Endodermal cell (in vitro differentiated cells): ENCODE data around the gene CADM4. TPM values are rescaled to one million over a fixed set of nuclear protein-coding genes. Genes with fewer than 3 reads are reported as not detected.

Experiments
- DNase-seq: peaks from one replicate; pipeline ENCODE4 v3.0.0-alpha.2; 2017
- H3K27ac ChIP-seq: 2 replicates; pipeline ENCODE4 v1.5.1; 2013; ENCODE audit warnings: mild to moderate bottlenecking, low read depth, low read length, moderate library complexity
- H3K27me3 ChIP-seq: 2 replicates; pipeline ENCODE4 v1.6.1; 2013; ENCODE audit warnings: mild to moderate bottlenecking, low read length, moderate library complexity; ENCODE audit not compliant: insufficient read depth, control insufficient read depth, poor library complexity, severe bottlenecking
- H3K36me3 ChIP-seq: 2 replicates; pipeline ENCODE4 v1.7.0; 2013; ENCODE audit warnings: mild to moderate bottlenecking, low read length, moderate library complexity; ENCODE audit not compliant: control insufficient read depth, insufficient read depth
- H3K4me1 ChIP-seq: one replicate; pipeline ENCODE4 v1.7.0; 2013; ENCODE audit warnings: low read length; ENCODE audit not compliant: control insufficient read depth, insufficient read depth
- H3K4me3 ChIP-seq: 2 replicates; pipeline ENCODE4 v1.5.1; 2013; ENCODE audit warnings: mild to moderate bottlenecking, low read length, moderate library complexity
- H3K9ac ChIP-seq: 2 replicates; pipeline ENCODE4 v1.6.1; 2013; ENCODE audit warnings: mild to moderate bottlenecking, low read length, moderate library complexity; ENCODE audit not compliant: poor library complexity, severe bottlenecking; ENCODE audit errors: extremely low read depth
- H3K9me3 ChIP-seq: 2 replicates; pipeline ENCODE4 v1.6.1; 2013; ENCODE audit warnings: mild to moderate bottlenecking, low read length, moderate library complexity; ENCODE audit not compliant: control insufficient read depth
- H3K27ac Mint-ChIP-seq: 2 replicates; pipeline ENCODE4 v1.8.0; 2020; ENCODE audit warnings: mixed read lengths
- H3K27me3 Mint-ChIP-seq: 2 replicates; pipeline ENCODE4 v1.8.0; 2021; ENCODE audit warnings: mild to moderate bottlenecking, mixed read lengths; ENCODE audit not compliant: insufficient read depth
- H3K36me3 Mint-ChIP-seq: 2 replicates; pipeline ENCODE4 v1.8.0; 2020; ENCODE audit warnings: low read depth, mixed read lengths
- H3K4me1 Mint-ChIP-seq: 2 replicates; pipeline ENCODE4 v1.8.0; 2020; ENCODE audit warnings: mixed read lengths
- H3K4me3 Mint-ChIP-seq: 2 replicates; pipeline ENCODE4 v1.8.0; 2020; ENCODE audit warnings: mild to moderate bottlenecking, moderate library complexity, mixed read lengths
- H3K9me3 Mint-ChIP-seq: 2 replicates; pipeline ENCODE4 v1.8.0; 2020; ENCODE audit warnings: mild to moderate bottlenecking, mixed read lengths
- CTCF ChIP-seq: fragments of 200-600 bp; sonication (generic); conservative IDR thresholded peaks from 2 replicates; pipeline ENCODE4 v1.5.0; 2021; ENCODE audit warnings: antibody characterized with exemption, mild to moderate bottlenecking
- WGBS, 2 experiments: methylation state at CpG; one replicate each; pipeline versions ENCODE4 v1.1.5 to v1.1.7; 2013; ENCODE audit warnings: missing lambda C conversion rate in 2 of 2, mixed read lengths in 1 of 2; ENCODE audit not compliant: insufficient coverage in 1 of 2, insufficient read length in 1 of 2; 5-methylcytosine and 5-hydroxymethylcytosine counted together
- total RNA-seq, 2 donors: library from RNA; stranded (reverse); fragmentation: NEBNext Ultra II Directional in 1 of 2; extraction: Animal tissue kit (Norgen Biotek cat#: 25700) in 1 of 2; gene quantifications; 2 replicates in 1 of 2; 3 replicates in 1 of 2; pipeline ENCODE4 v1.2.1, GENCODE V29; 2021

The CADM4 gene
- total RNA-seq, 2 donors from 2014 or later = 9.3 to 19.9 TPM

GRCh38 chr19:43675269-43675879 lies 35.7 kb upstream of the CADM4 start:
- no peak overlapping the region for H3K27ac ChIP-seq
- DNase-seq = no peak
- peaks cover 18% of the 10 kb centered on the region for H3K4me1 Mint-ChIP-seq
- H3K27me3 ChIP-seq = no peaks in the 10 kb centered on the region
- no peaks in the 10 kb centered on the region for H3K36me3 Mint-ChIP-seq
- H3K9ac ChIP-seq = no peak overlapping the region
- no peak for TF ChIP-seq CTCF
- H3K27ac Mint-ChIP-seq = no peak overlapping the region
- peaks cover 40% of the 10 kb centered on the region for H3K27me3 Mint-ChIP-seq
- H3K4me1 ChIP-seq = no peaks in the 10 kb centered on the region
- no peak overlapping the region for H3K4me3 ChIP-seq
- H3K4me3 Mint-ChIP-seq = no peak overlapping the region
- H3K9me3 Mint-ChIP-seq = no peaks in the 10 kb centered on the region
- WGBS, 2 experiments = 52 to 56% methylated on average over 3 to 8 of the region's 8 CpGs
- H3K9me3 ChIP-seq = no peaks in the 10 kb centered on the region
- H3K36me3 ChIP-seq = no peaks in the 10 kb centered on the region

GRCh38 chr19:43674596-43674995 lies 34.9 kb upstream of the CADM4 start:
- Histone ChIP-seq H3K27me3 (no peaks in the 10 kb centered on the region), H3K9me3 (no peaks in the 10 kb centered on the region), H3K27ac (no peak overlapping the region), H3K36me3 (no peaks in the 10 kb centered on the region), H3K4me1 (no peaks in the 10 kb centered on the region), H3K9ac (no peak overlapping the region), H3K4me3 (no peak overlapping the region)
- Mint-ChIP-seq H3K9me3 (no peaks in the 10 kb centered on the region), H3K4me1 (peaks cover 24% of the 10 kb centered on the region), H3K27me3 (peaks cover 48% of the 10 kb centered on the region), H3K4me3 (no peak overlapping the region), H3K27ac (no peak overlapping the region), H3K36me3 (no peaks in the 10 kb centered on the region)
- no peak for TF ChIP-seq CTCF
- DNase-seq = no peak
- WGBS, 2 experiments = 94% methylated on average over 3 of the region's 3 CpGs; no CpG with 5 or more reads in 1 of the 2 experiments

- no peaks in the 10 kb centered on the region for H3K36me3 Mint-ChIP-seq
- no peaks in the 10 kb centered on the region for H3K9me3 ChIP-seq
- H3K4me1 ChIP-seq = no peaks in the 10 kb centered on the region
- H3K4me3 ChIP-seq = no peak overlapping the region
- DNase-seq = no peak
- H3K9me3 Mint-ChIP-seq = no peaks in the 10 kb centered on the region
- no peak overlapping the region for H3K4me3 Mint-ChIP-seq
- no peaks in the 10 kb centered on the region for H3K27me3 ChIP-seq
- TF ChIP-seq CTCF = no peak
- H3K27me3 Mint-ChIP-seq = peaks cover 49% of the 10 kb centered on the region
- no peak overlapping the region for H3K27ac ChIP-seq
- no peak overlapping the region for H3K27ac Mint-ChIP-seq
- no peaks in the 10 kb centered on the region for H3K36me3 ChIP-seq
- H3K4me1 Mint-ChIP-seq = peaks cover 24% of the 10 kb centered on the region
- no peak overlapping the region for H3K9ac ChIP-seq
- 93 to 95% methylated on average over 7 to 8 of the region's 8 CpGs for WGBS, 2 experiments
Measured at GRCh38 chr19:43674183-43674582, 34.5 kb upstream of the CADM4 start.
